Mesenteric fat pad (tissue), 1 donor: ENCODE measurements around the gene VCPKMT. TPM values are rescaled to one million over a fixed set of nuclear protein-coding genes. Genes with fewer than 3 reads are reported as not detected.

Experiments
- DNase-seq: peaks from one replicate; pipeline ENCODE4 v3.0.0-alpha.2; 2020; ENCODE audit warnings: low spot score
- total RNA-seq: library from RNA; stranded (reverse); fragmentation: NEBNext Ultra II Directional; extraction: Animal tissue kit (Norgen Biotek cat#: 25700); gene quantifications from one replicate; pipeline ENCODE4 v1.2.1, GENCODE V29; 2021
- donor health status: DM: yes; HTN: yes; CAD: no.

Gene VCPKMT
- total RNA-seq, 1 donor from 2014 or later: 5.8 TPM

DNA sequence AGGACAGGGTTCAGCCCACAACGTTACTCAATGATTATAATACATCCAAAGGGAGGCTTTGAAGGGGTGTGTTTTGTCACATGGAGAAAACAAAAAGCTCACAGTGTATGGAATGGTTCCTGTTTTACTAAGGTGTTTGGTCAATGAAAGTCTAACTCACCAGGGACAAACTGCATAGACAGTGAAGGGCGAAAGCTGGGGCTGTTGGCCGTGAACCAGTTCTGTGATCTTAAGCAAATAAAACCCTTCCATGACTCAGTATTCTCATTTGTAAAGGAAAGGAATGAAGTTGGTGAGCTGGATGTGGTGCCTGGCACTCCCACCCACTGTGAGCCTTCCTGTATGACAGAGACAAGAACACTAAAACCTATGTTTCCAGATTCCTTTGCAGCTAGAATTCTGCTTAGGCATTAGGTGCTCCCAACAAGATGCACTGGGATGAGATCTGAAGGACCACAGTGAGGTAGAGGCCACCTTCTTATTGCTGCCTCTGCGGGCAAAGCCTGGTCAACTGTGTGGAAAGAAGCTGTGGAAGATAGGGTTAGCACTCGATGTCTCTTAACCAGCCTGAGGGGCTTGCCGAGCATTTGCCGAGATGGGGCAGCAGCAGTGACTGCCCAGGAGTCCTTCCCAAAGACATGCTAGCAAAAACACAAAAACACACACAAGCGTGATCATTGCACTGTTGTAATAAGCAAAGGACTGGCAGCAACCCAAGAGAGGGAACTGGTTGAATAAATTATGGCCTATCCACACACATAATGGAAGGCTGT is 48.5 kb downstream of the VCPKMT start:
- no peak for DNase-seq

DNA sequence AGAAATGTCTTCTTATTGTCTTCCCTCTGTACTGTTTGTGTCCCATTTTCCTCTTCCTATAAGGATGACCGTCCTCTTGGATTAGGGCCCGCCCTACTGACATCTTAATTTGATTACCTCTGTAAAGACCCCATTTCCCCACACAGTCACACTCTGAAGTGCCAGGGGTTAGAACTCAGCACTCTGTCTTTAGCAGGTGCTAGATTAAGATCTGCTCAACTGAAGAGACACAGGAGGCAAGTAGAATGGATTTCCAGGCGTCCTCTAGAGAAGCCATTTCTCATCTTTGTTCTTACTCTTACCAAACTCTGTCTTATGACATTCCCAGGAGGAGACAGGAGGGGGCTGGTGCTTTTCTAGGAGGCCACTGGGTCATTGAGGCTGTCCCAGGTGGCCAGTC is 50.8 kb downstream of the VCPKMT start:
- DNase-seq: no peak

DNA sequence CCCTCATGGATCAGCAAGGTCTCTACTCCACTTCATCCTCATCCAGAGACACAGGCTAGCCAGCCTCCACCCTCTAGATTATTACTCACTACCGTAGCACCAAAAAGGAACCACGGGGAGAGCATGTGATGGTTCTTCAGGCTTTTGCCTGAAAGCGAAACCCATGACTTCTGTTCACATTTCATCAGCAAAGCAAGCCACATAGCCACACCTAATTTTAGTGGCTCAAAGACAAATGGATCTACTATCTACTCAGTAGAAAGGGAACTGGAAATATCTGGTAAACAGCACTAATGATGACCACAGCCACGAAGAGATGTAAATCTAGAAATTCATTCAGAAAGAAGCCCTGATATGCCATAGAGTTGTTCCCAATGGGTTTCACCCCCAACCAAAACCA is 51.4 kb downstream of the VCPKMT start:
- DNase-seq: no peak

DNA sequence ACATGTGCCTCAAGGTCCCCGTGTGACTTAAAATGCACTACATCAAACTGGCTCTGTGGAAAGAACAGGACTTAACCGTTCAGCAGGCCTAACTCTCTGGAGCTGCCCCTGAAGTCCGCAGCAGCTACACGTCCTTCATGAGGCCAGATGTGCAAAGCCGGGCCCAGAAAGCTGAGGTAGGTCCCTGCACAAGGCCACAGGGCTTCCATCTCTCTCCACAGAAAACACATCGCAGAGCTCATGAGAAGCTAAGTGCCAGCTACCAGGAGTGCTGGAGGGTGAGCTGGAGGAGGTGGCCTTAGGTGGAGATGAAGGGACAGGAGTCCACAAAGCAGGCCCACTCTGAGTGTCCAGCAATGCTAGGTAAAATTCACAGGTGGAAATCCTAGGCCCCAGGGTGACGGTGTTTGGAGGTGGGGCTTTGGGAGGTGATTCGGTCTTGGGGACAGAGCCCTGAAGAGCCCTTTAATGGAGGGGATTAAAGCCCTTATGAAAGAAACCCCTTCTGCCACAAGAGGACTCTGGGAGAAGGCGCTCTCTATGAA is 52.4 kb downstream of the VCPKMT start:
- no peak for DNase-seq

DNA sequence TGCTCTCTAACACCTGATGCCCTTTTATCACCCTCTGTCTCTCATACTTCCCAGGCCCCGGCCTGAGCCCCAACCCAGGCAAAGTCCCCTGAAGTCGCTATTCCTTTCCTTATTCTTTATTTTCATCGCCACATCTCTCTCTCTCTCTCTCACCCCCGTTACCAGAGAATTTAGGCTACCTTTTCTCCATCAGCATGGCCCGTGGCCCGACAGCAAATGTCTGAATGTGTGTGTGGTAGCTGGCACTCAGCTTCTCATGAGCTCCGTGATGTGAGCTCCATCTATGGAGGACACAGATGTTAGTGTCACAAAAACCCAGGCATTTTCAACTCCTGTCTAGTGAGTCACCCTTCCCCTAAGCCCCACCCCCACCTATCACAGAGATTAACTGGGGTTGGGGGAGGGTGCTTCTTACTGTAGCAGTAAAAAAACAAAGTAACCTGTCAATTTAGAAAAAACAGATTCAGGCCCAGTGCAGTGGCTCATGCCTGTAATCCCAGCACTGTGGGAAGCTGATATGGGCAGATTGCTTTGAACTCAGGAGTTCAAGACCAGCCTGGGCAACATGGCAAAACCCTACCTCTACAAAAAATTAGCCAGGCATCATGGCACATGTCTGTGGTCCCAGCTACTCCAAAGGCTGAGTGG is 53.8 kb downstream of the VCPKMT start:
- no peak for DNase-seq

DNA sequence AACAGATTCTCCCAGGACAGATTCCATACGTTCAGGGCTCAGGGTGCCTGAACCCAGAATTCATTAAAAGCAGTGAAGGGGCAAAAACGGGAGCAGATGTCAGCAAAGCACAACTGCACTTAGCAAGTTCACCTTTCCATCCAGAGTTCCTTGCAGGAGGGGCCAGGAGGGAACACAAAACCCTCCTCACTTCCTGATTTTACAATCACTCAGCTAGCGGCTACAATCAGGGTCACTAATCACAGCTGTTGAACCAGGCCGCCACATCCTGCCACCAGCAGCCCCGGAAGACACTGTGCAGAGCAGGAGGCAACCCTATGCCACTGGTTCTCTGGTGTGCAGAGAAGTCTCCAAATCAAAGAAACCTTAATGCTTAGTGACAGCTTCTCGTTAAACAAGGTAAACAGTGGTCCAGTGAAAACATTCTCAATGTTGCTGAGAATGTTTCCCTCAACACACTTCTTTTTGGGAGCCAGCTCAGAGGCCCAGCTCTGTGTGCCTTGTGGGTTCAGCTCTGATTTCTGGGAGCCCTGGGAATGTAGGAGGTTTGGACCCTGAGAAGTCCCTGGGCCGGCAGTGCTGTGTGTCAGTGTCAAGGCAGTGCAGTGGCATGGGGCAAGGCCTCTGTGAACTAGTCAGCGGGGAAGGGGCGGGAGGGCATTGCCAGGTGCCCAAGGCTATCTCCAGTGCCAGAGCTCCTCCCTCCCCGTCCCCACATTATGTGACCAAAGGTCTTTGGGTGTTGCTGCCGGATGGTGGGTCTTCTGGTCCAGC is 54.5 kb downstream of the VCPKMT start:
- peak; percentile 81 for DNase-seq

DNA sequence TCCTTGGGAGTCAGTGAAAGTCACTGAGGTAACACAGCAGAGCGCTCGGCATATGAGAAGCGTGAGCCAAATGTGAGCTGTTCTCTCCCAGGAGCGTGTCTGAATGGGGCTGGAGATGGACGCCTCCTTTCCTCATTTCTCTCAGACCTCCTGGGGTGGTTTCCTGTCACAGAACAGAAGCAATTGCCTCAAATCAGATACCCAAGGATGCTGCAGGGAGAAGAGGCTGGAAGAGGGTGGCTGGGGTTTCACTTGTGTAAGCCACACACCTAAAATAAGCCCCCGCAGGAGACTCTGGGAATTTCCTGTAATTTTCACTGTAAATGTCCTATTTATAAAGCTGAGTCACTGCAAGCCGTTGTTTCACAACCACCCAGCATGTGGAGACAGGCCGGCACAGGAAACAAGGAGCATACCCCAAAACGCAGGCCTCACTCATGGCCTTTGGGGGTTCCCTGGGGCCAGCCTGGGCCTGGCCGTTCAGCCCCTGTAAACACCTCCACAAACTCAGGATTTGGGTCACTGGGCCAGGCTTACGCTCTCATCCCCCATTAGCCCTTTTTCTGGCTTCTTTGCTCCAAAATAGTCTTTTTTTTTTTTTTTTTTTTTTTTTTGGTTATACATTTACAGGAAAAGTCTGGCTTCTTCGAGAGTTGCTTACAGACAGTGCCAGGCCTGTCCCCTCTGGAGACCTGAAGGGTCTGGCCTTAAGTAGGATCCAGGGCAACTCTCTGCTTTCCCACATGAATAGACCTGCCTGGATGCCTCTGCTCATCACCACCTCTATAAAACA is 55.3 kb downstream of the VCPKMT start:
- DNase-seq: peak; percentile 82

DNA sequence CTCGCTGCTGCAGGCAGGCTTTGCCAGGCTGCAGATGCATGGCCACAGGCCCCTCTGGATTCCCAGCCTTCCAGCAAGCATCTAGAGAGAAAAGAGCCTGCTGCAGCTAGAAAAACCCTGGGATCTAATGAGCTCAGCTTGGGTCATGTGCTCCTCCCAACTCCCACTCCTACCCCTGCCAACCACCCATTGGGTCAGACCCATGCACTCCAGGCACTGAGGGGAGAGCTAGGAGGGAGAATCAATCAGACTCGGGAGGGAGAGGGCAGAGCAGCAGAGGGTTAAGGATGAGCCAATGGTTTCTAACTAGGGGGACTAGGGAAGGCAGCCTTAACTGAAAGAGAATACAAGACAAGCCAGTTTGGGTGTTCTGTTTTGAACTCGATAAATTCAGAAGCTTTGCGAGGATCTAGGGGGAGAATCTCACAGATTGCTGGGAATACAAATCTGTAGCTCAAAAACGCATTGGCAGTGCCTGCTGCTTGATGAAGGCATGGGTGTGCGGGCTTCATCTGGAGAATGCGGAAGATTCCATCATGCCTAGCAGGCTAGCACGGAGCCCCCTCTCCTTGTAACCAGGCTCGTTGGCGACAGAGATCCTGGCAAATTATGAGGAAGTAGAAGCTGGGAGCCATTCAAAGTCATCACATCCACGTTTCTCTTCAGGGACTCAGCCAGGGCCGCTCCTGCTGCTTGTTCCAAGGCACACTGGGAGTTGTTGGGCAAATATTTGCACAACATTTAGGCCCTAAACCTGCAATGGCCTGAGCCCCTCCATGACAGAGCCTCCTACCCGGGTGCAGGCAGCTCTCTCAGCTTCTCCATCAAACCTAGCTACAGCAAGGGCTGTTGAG is 56.4 kb downstream of the VCPKMT start:
- DNase-seq: peak; percentile 78

Other genes starting within 250 kb of the VCPKMT start
- gene ARF6, start 223.5 kb downstream of the VCPKMT start, total RNA-seq: 61.5 TPM
- gene SOS2, start 115.0 kb upstream of the VCPKMT start, total RNA-seq: 33.0 TPM
- 4.8 TPM for gene L2HGDH, start 195.7 kb upstream of the VCPKMT start, total RNA-seq
- gene DMAC2L, start 195.8 kb upstream of the VCPKMT start, total RNA-seq: 19.5 TPM